ENCODE results near the gene HSPB9.

Gene HSPB9

GRCh38 chr17:42101513-42102292 is 20.9 kb upstream of the HSPB9 start:
- peak; percentile 52 for DNase-seq

GRCh38 chr17:42103221-42103954 is 19.2 kb upstream of the HSPB9 start:
- no peak for DNase-seq

- no peak for DNase-seq
Observed at GRCh38 chr17:42104264-42104663, 18.3 kb upstream of the HSPB9 start.

- DNase-seq, result no peak
Observed at GRCh38 chr17:42106009-42106408, 16.6 kb upstream of the HSPB9 start.

DNA sequence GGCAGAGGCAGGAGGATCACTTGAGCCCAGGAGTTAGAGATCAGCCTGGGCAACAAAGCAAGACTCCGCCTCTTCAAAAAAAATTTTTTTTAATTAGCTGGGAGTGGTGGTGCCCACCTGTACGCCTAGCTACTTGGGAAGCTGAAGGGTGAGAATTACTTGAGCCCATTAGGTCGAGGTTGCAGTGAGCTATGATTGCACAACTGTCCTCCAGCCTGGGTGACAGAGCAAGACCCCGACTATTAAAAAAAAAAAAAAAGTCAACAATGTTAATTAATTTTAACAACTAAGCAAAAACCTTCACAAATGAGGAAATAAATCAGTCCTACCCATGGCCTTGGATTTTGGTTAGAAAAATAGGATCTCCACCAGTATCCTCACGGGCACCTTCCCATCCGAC is 15.5 kb upstream of the HSPB9 start:
- DNase-seq, result no peak

- peak; percentile 80 for DNase-seq
Observed at GRCh38 chr17:42107597-42108576, 14.7 kb upstream of the HSPB9 start.

DNA sequence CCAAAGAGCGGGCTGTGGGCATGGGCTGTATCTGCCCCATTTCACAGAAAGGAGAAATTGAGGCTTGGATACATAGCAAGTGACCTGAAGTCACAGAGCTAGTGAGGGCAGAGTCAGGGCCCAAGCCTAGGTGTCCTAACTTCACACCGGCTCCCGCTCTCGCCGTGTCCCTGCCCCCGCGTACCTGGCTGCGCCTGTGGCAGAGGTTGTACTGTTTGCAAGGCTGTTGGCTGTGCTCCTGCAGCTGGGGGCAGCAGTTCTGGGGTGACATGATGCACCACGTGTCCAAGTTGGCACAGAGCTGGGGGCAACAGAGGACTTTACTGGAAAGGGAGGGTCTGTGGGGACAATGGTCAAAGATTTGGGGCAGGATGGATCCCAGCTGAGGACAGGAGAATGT is 13.5 kb upstream of the HSPB9 start:
- DNase-seq, result no peak

DNA sequence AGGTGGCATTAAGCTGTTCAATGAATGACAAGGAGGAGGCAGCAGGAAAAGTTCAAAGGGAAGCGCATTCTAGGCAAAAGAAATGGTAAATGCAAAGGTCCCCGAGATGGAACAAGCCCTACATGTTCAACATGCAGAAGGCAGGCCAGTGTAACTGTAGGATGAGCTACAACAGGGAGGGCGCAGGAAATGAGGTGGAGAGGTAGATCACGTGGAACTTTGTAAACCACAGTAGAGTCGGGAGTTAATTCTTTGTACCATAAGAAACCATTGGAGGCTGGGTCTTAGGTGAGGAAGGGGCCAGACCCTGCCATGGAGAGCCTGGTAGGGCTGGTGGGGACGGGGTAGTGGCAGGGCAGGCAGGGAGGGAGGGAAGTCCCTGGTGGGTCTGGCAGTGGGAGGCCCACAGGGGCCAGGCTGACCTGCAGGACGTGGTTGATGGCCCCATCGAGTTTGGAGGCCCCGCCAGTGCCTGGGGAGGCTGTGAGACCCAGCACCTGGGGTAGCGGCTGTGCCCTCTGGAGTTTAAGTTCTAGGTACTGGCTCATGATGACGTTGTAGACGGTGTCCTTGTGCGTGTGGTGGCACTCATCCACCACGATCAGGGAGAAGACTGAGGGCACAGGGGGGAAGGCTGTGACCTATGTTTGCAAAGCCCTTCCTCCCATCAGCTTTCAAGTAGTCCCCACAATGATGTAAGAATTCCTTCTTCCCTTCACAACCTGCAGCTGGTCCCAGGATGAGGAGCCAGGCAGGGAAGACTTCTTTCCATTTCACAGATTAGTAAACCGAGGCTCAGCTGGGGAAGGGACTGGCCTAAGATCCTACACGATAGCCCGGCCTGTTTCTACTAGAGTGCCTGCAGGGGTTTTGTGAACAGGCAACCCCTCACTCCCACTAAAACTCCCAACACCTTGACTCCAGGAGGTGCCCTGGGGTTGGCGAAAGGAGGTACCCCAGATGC is 12.0 kb upstream of the HSPB9 start:
- no peak for DNase-seq

DNA sequence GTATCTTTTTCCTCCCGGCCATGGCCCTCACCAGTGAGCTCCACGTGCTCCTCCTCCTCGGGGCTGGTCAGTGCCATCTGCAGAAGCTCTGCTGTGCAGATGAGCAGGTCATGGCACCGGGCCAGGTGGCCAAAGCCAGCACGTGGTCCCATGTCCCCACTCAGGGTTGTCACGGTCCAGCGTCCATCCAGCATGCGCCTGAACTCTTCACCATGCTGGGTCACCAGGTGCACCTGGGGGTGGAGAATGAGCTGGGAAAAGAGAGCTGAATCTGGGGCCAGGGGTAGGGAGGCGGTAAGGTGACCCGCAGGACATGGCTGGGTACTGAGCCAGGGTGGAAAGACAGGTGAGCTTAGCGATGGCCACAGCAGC is 11.4 kb upstream of the HSPB9 start:
- DNase-seq, result no peak

GRCh38 chr17:42111871-42112551 is 10.6 kb upstream of the HSPB9 start:
- peak; percentile 23 for DNase-seq

DNA sequence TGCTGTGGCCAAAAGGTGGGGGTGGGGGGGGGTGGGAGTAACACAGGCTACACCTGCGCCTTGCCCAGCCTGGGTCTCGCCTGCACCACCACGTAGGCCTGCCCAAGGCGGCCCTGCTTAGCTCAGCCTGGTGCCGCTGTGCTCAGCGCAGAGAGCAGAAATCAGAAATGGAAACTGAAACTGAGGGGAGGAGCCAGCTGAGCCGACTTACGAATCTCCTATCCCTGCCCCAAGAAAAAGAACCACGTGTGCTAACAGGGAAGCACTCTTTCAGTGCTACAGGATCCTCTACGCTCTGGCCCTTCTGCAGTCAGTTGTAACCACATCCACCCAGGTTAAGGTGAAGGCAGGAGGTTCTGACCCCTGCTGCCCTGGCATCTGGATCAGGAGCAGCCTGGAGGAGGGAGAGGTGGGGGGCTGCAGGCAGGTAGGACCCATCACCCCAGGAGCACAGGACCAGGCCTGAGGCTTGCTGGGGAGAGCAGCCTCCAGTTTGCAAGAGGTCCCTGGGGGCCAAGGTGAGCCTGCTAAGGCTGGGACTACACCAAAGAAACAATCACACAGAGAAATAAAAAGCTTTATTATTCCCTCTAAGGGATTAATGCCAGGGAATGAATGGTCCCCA is 9.9 kb upstream of the HSPB9 start, which contains the start of gene DHX58:
TSS of gene DHX58 (minus strand) at position 163 of the 625 bp plus-strand sequence. CDS start 822 bp downstream, outside the sequence.
- peak; percentile 87 for DNase-seq

GRCh38 chr17:42113293-42114069 is 9.1 kb upstream of the HSPB9 start:
- DNase-seq, result no peak

GRCh38 chr17:42114118-42114517 is 8.5 kb upstream of the HSPB9 start:
- no peak for DNase-seq

DNA sequence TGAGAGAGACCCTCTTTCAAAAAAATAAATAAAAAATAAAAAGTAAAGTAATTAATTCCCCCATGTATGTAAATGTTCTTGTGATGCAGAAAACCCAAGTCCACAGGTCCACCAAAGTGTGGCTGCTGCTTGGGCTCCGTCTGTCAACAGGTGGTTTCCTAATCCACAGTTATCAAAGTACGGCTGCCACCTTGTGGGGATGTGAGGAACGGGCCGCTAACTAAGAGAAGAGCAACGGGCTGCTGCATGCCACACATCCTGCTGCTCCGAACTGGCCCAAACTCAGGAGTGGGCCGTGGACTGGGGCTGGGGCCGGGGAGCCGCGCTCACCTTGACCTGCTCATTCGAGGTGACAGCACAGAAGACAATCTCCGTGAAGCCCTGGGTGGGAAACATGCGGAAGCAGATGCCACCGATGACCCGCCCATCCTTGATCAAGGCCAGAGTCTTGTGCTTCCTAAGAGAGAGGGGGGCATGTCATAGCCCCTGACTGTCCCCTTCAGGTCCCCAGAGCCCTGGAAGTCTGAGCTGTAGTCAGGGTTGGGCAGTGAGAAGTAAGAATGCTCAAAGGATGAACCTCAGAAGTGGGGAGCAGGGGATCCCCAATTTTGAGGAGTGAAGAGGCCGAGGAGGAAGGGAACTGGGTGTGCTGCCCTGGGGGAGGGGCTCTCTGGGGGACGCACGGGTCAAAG is 5.8 kb upstream of the HSPB9 start:
- DNase-seq, result peak; percentile 83

DNA sequence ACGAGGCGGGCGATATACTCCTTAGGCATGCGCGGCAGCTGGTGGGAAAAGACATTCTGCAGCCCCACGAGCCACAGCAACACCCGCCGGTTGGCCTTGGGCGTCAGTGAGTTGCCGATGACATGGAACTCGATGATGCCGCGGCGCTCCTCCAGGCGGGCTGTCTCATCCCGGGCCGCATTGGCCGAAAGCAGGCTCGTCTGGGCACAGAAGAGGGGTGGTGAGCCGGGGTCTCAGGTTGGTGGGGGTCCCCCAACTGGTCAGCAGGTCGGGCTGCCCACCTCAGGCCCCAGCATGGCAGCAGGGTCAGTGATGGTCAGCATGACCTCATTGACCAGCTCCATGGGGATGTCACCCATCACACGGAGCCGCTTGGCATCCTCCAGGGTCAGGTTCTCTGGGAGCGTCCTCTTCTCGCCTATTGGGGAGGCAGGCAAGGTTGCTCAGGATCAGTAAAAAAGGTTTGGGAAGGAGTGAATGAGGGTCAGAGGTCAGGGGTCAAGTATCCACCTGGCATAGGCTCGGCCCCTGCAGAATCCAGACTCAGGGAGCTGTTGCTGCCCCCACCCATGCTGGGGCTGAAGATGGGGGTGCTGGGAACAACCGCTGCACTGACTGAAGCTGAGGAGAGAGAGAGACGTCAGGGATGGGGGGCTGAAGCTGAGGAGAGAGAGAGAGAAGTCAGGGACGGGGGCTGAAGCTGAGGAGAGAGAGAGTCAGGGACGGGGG is 5.0 kb upstream of the HSPB9 start:
- DNase-seq, result no peak

DNA sequence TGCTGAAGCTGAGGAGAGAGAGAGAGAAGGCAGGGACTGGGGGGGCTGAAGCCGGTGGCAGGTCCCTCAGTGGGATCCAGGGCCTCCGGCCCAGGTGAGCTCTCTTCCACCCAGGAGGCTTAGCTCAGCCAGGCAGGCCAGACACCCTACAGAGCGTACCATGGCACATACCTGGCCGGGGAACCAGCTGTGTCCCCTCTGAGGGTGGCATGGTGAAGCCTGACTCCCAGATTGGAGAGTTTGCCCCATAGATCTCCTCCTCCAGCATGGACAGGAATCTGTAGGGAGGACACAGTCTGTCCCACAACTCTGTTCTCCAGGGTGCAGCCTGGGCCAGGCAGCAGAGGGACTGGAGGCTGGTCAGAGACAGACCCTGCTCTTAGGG is 4.5 kb upstream of the HSPB9 start:
- no peak for DNase-seq

DNA sequence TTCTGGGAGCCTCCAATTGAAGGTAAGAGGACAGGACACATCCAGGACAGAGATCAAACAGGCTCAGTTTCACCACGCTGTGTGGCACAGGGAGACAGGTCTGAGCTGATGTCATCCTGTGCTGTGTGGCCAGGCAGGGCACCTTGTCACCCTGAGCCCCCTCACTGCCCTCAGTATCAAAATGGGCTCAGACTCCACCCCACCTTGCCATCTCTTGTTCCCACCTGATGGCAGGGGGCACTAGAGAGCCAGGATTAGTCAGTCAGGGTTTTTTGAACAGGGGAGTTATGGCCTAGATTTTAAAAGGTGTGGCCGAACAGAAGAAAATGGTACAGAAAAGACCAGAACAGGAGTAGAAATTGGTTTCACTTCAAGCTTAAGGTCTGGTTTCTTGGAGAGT is 4.1 kb upstream of the HSPB9 start:
- peak; percentile 28 for DNase-seq

DNA sequence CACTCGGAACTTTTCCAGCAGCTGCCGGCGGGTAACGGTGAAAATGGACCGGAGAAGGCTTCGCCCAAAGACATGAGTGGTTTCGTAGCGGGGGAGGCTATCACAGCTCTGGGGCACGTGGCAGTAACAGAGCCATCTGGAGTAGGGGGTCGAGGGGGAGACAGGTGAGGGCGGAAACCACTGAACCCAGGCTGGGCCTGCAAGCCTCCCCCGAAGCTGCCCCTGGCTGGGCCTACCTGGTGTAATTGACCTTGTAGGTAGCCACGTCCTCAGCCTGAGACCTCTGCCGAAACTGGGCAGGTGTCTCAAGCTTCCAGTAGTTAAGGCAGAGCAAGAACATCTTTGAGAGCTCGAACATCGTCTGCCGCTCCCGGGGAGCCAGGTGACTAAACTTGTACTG is 3.3 kb upstream of the HSPB9 start:
- no peak for DNase-seq
